Measurements from ENCODE around the gene ABCC8. TPM values are rescaled to one million over a fixed set of nuclear protein-coding genes. Genes with fewer than 3 reads are reported as not detected.

ABCC8 gene
- total and polyA plus RNA-seq, 10 of the 15 experiments (the other 5 are each of a cell fraction or from before 2014, with no cell fraction given): not detected

- Histone ChIP-seq H3K36me3 (ENCODE audit: control insufficient read depth in 2 of 2, insufficient read depth in 2 of 2, low read length in 1 of 2) (no peaks in the 10 kb centered on the region), H3K4me2 (ENCODE audit: control insufficient read depth, insufficient read depth) (no peak overlapping the region), H3K27ac (ENCODE audit: control insufficient read depth, insufficient read depth) (no peak overlapping the region), H4K20me1 (ENCODE audit: control insufficient read depth, insufficient read depth) (no peaks in the 10 kb centered on the region), H3K4me3 (no peak overlapping the region), H3K79me2 (ENCODE audit: control insufficient read depth, insufficient read depth, low read length) (no peaks in the 10 kb centered on the region), H3K9me3 (replicated peaks; ENCODE audit: control insufficient read depth, insufficient read depth, low read length) (no peaks in the 10 kb centered on the region), H2AFZ (ENCODE audit: control insufficient read depth, low read depth, low read length) (no peak overlapping the region), H3K9ac (ENCODE audit: control insufficient read depth, insufficient read depth, low read length) (no peak overlapping the region), H3K27me3 (replicated peaks in 1 of 2; ENCODE audit: control insufficient read depth in 2 of 2, insufficient read depth in 2 of 2, low read length in 1 of 2) (no peaks in the 10 kb centered on the region), H3K4me1 (ENCODE audit: control insufficient read depth, insufficient read depth, low read length) (no peaks in the 10 kb centered on the region)
- ChIA-PET CTCF (no interaction called here), SMC1A (ENCODE audit: uncharacterized antibody, unreplicated experiment) (no interaction called here), POLR2A (no interaction called here), RAD21 (ENCODE audit: unreplicated experiment) (no interaction called here)
- BruUV-seq (replicated peaks): no TSS peak
- 100% methylated on average over 2 of the region's 2 CpGs for WGBS (ENCODE audit: insufficient coverage, insufficient replicate concordance, low lambda C conversion rate, missing lambda C conversion rate)
- TF ChIP-seq YY1 (IDR thresholded peaks at IDR 0.05; ENCODE audit: low read depth, low read length) (no peak), BRCA1 (IDR thresholded peaks at IDR 0.05; ENCODE audit: low read depth, low read length) (no peak), NR2F1 (conservative IDR thresholded peaks at IDR 0.05) (no peak), BACH1 (IDR thresholded peaks at IDR 0.05; ENCODE audit: borderline replicate concordance) (no peak), CEBPZ (IDR thresholded peaks at IDR 0.05; ENCODE audit: low read depth, low read length) (no peak), CBFB (IDR thresholded peaks at IDR 0.05; ENCODE audit: low read depth) (no peak), ZSCAN29 (IDR thresholded peaks at IDR 0.05) (no peak)
- no peak for ATAC-seq
- intact Hi-C loops (cut with micrococcal nuclease; ENCODE audit: unreplicated experiment) (no loop called here), in situ Hi-C loops (cut with MboI) (no loop called here)
- DNase-seq (ENCODE audit: low read depth, low spot score): no peak
- FAIRE-seq: no peak
Measured at GRCh38 chr11:17343257-17343656, 133.4 kb downstream of the ABCC8 start.

Other genes with a start within 250 kb of the ABCC8 start
- 16.0 and 30.6 TPM in 2 replicates for gene NUCB2, start 200.1 kb downstream of the ABCC8 start, total RNA-seq (2014; rRNA removed)
- 46.8 and 47.2 TPM in 2 replicates for gene NUCB2, start 200.1 kb downstream of the ABCC8 start, total RNA-seq (2014; rRNA removed; fragmentation: Illumina TruSeq; extraction: Trizol)
- 29.8 and 33.6 TPM in 2 replicates for gene NUCB2, start 200.1 kb downstream of the ABCC8 start, total RNA-seq (2021)
- 59.5 and 79.1 TPM in 2 replicates for gene NUCB2, start 200.1 kb downstream of the ABCC8 start, polyA plus RNA-seq (2011; rRNA removed)
- 44.5 and 59.8 TPM in 2 replicates for gene NUCB2, start 200.1 kb downstream of the ABCC8 start, polyA plus RNA-seq (2014; fragmentation: Illumina TruSeq; extraction: Trizol)
- 10 to 100 TPM; 57.5 to 66.4 TPM for gene NUCB2, start 200.1 kb downstream of the ABCC8 start, polyA plus RNA-seq (2014; fragmentation: Nextera tagmentation; extraction: Ambion mirVana)
- gene NUCB2, start 200.1 kb downstream of the ABCC8 start, polyA plus RNA-seq (2014; rRNA removed): 27.0 and 27.9 TPM in 2 replicates
- 10 to 100 TPM; 73.6 to 74.1 TPM for gene NUCB2, start 200.1 kb downstream of the ABCC8 start, polyA plus RNA-seq (2016; fragmentation: Nextera tagmentation; extraction: Ambion mirVana)
- gene NCR3LG1, start 125.0 kb downstream of the ABCC8 start, total RNA-seq (2014; rRNA removed): 0.17 and 0.22 TPM in 2 replicates
- gene NCR3LG1, start 125.0 kb downstream of the ABCC8 start, total RNA-seq (2014; rRNA removed; fragmentation: Illumina TruSeq; extraction: Trizol): 0.09 and 0.18 TPM in 2 replicates
- 0.18 and 0.21 TPM in 2 replicates for gene NCR3LG1, start 125.0 kb downstream of the ABCC8 start, total RNA-seq (2021)
- gene NCR3LG1, start 125.0 kb downstream of the ABCC8 start, polyA plus RNA-seq (2011; rRNA removed): 0.09 and 0.12 TPM in 2 replicates
- 0.10 and 0.13 TPM in 2 replicates for gene NCR3LG1, start 125.0 kb downstream of the ABCC8 start, polyA plus RNA-seq (2014; fragmentation: Illumina TruSeq; extraction: Trizol)
- under 1 TPM in 1 of 2 experiments, not detected in 1; under 0.01 TPM for gene NCR3LG1, start 125.0 kb downstream of the ABCC8 start, polyA plus RNA-seq (2014; fragmentation: Nextera tagmentation; extraction: Ambion mirVana)
- gene NCR3LG1, start 125.0 kb downstream of the ABCC8 start, polyA plus RNA-seq (2014; rRNA removed): 0.05 and 0.15 TPM in 2 replicates
- under 1 TPM in 1 of 2 experiments, not detected in 1; 0.11 TPM for gene NCR3LG1, start 125.0 kb downstream of the ABCC8 start, polyA plus RNA-seq (2016; fragmentation: Nextera tagmentation; extraction: Ambion mirVana)
- 0.28 and 0.33 TPM in 2 replicates for gene KCNJ11, start 88.2 kb downstream of the ABCC8 start, total RNA-seq (2014; rRNA removed)
- gene KCNJ11, start 88.2 kb downstream of the ABCC8 start, total RNA-seq (2014; rRNA removed; fragmentation: Illumina TruSeq; extraction: Trizol): 0.09 TPM in 1 of 2 replicates, not detected in the other
- 0.11 and 0.56 TPM in 2 replicates for gene KCNJ11, start 88.2 kb downstream of the ABCC8 start, total RNA-seq (2021)
- gene KCNJ11, start 88.2 kb downstream of the ABCC8 start, polyA plus RNA-seq (2011; rRNA removed): not detected in 2 replicates
- 0.15 TPM in 1 of 2 replicates, not detected in the other for gene KCNJ11, start 88.2 kb downstream of the ABCC8 start, polyA plus RNA-seq (2014; fragmentation: Illumina TruSeq; extraction: Trizol)
- gene KCNJ11, start 88.2 kb downstream of the ABCC8 start, polyA plus RNA-seq (2014; fragmentation: Nextera tagmentation; extraction: Ambion mirVana): not detected
- gene KCNJ11, start 88.2 kb downstream of the ABCC8 start, polyA plus RNA-seq (2014; rRNA removed): 0.06 and 0.22 TPM in 2 replicates
- not detected for gene KCNJ11, start 88.2 kb downstream of the ABCC8 start, polyA plus RNA-seq (2016; fragmentation: Nextera tagmentation; extraction: Ambion mirVana)
- not detected in 2 replicates for gene USH1C, start 67.6 kb upstream of the ABCC8 start, total RNA-seq (2014; rRNA removed)
- gene USH1C, start 67.6 kb upstream of the ABCC8 start, total RNA-seq (2014; rRNA removed; fragmentation: Illumina TruSeq; extraction: Trizol): not detected in 2 replicates
- gene USH1C, start 67.6 kb upstream of the ABCC8 start, total RNA-seq (2021): not detected in 2 replicates
- gene USH1C, start 67.6 kb upstream of the ABCC8 start, polyA plus RNA-seq (2011; rRNA removed): not detected in 2 replicates
- gene USH1C, start 67.6 kb upstream of the ABCC8 start, polyA plus RNA-seq (2014; fragmentation: Illumina TruSeq; extraction: Trizol): not detected in 2 replicates
- gene USH1C, start 67.6 kb upstream of the ABCC8 start, polyA plus RNA-seq (2014; fragmentation: Nextera tagmentation; extraction: Ambion mirVana): not detected
- gene USH1C, start 67.6 kb upstream of the ABCC8 start, polyA plus RNA-seq (2014; rRNA removed): not detected in 2 replicates
- gene USH1C, start 67.6 kb upstream of the ABCC8 start, polyA plus RNA-seq (2016; fragmentation: Nextera tagmentation; extraction: Ambion mirVana): not detected
- not detected in 2 replicates for gene OTOG, start 70.4 kb upstream of the ABCC8 start, total RNA-seq (2014; rRNA removed)
- not detected in 2 replicates for gene OTOG, start 70.4 kb upstream of the ABCC8 start, total RNA-seq (2014; rRNA removed; fragmentation: Illumina TruSeq; extraction: Trizol)
- gene OTOG, start 70.4 kb upstream of the ABCC8 start, total RNA-seq (2021): not detected in 2 replicates
- gene OTOG, start 70.4 kb upstream of the ABCC8 start, polyA plus RNA-seq (2011; rRNA removed): not detected in 2 replicates
- not detected in 2 replicates for gene OTOG, start 70.4 kb upstream of the ABCC8 start, polyA plus RNA-seq (2014; fragmentation: Illumina TruSeq; extraction: Trizol)
- not detected for gene OTOG, start 70.4 kb upstream of the ABCC8 start, polyA plus RNA-seq (2014; fragmentation: Nextera tagmentation; extraction: Ambion mirVana)
- not detected in 2 replicates for gene OTOG, start 70.4 kb upstream of the ABCC8 start, polyA plus RNA-seq (2014; rRNA removed)
- not detected for gene OTOG, start 70.4 kb upstream of the ABCC8 start, polyA plus RNA-seq (2016; fragmentation: Nextera tagmentation; extraction: Ambion mirVana)
- gene MYOD1, start 242.7 kb upstream of the ABCC8 start, total RNA-seq (2014; rRNA removed): not detected in 2 replicates
- gene MYOD1, start 242.7 kb upstream of the ABCC8 start, total RNA-seq (2014; rRNA removed; fragmentation: Illumina TruSeq; extraction: Trizol): not detected in 2 replicates
- not detected in 2 replicates for gene MYOD1, start 242.7 kb upstream of the ABCC8 start, total RNA-seq (2021)
- gene MYOD1, start 242.7 kb upstream of the ABCC8 start, polyA plus RNA-seq (2011; rRNA removed): not detected in 2 replicates
- gene MYOD1, start 242.7 kb upstream of the ABCC8 start, polyA plus RNA-seq (2014; fragmentation: Illumina TruSeq; extraction: Trizol): not detected in 2 replicates
- gene MYOD1, start 242.7 kb upstream of the ABCC8 start, polyA plus RNA-seq (2014; fragmentation: Nextera tagmentation; extraction: Ambion mirVana): not detected
- not detected in 2 replicates for gene MYOD1, start 242.7 kb upstream of the ABCC8 start, polyA plus RNA-seq (2014; rRNA removed)
- gene MYOD1, start 242.7 kb upstream of the ABCC8 start, polyA plus RNA-seq (2016; fragmentation: Nextera tagmentation; extraction: Ambion mirVana): not detected